H1 (cell line): ENCODE data around the gene NAGLU. TPM values are rescaled to one million over a fixed set of nuclear protein-coding genes. Genes with fewer than 3 reads are reported as not detected.

Source experiments
- CTCF ChIA-PET: fragments of 300-600 bp; sonication (Branson Sonifier 250); formaldehyde crosslinking; loops from one replicate; lab custom pipeline; 2021; ENCODE audit not compliant: partially characterized antibody; lab: Charles Lee
- POLR2A ChIA-PET: fragments of 300-600 bp; sonication (Branson Sonifier 250); formaldehyde crosslinking; loops from one replicate; lab custom pipeline; 2021; ENCODE audit warnings: inconsistent platforms; ENCODE audit not compliant: partially characterized antibody; lab: Charles Lee
- DNase-seq, 2 experiments: peaks; one replicate each; pipeline versions ENCODE4 v3.0.0 to v3.0.0-alpha.2; 2010 to 2022; ENCODE audit warnings: low spot score in 2 of 2, low read depth in 1 of 2, mixed read lengths in 1 of 2
- FAIRE-seq: peaks from 2 replicates; lab custom pipeline; 2011; peaks lifted over from hg19 to GRCh38; lab: Jason Lieb, UNC
- H2AFZ ChIP-seq: 2 replicates; pipeline ENCODE4 v1.8.1; 2012; ENCODE audit warnings: low read length, inconsistent platforms
- H2AK5ac ChIP-seq: 2 replicates; pipeline ENCODE4 v1.6.1; 2013; ENCODE audit warnings: low read depth, low read length
- H2BK120ac ChIP-seq: replicated peaks from 2 replicates; pipeline ENCODE3; 2013; ENCODE audit warnings: low read depth, low read length, inconsistent platforms
- H2BK12ac ChIP-seq: 2 replicates; pipeline ENCODE4 v1.6.1; 2013; ENCODE audit warnings: low read depth, low read length
- H2BK15ac ChIP-seq: 2 replicates; pipeline ENCODE4 v1.6.1; 2013; ENCODE audit warnings: low read length
- H2BK20ac ChIP-seq: 2 replicates; pipeline ENCODE4 v1.6.1; 2013; ENCODE audit warnings: low read length
- H2BK5ac ChIP-seq: 2 replicates; pipeline ENCODE4 v1.6.1; 2013; ENCODE audit warnings: low read depth, low read length
- H3K14ac ChIP-seq: 2 replicates; pipeline ENCODE4 v1.6.1; 2013; ENCODE audit warnings: inconsistent platforms; ENCODE audit not compliant: insufficient read length
- H3K18ac ChIP-seq: 2 replicates; pipeline ENCODE4 v1.6.1; 2013; ENCODE audit warnings: low read length; ENCODE audit errors: extremely low read depth
- H3K23ac ChIP-seq: 2 replicates; pipeline ENCODE4 v1.6.1; 2013; ENCODE audit warnings: inconsistent platforms; ENCODE audit not compliant: insufficient read length
- H3K23me2 ChIP-seq: 2 replicates; pipeline ENCODE4 v1.6.1; 2013; ENCODE audit warnings: low read depth, low read length
- H3K27ac ChIP-seq: 2 replicates; pipeline ENCODE4 v1.6.1; 2011; ENCODE audit warnings: low read depth, low read length, inconsistent platforms
- H3K27me3 ChIP-seq, 4 experiments: replicated peaks in 1 of 4; 1 replicate in 1 of 4; 2 replicates in 3 of 4; pipeline versions ENCODE4 v1.6.1 to v1.8.1; 2011 to 2013; ENCODE audit warnings: low read length in 3 of 4, mild to moderate bottlenecking in 3 of 4, inconsistent platforms in 2 of 4, mixed read lengths in 2 of 4, moderate library complexity in 1 of 4; ENCODE audit not compliant: control insufficient read depth in 3 of 4, insufficient read depth in 3 of 4; ENCODE audit errors: extremely low read depth in 1 of 4
- H3K36me3 ChIP-seq, 4 experiments: 2 replicates each; pipeline versions ENCODE4 v1.6.1 to v1.8.1; 2011 to 2013; ENCODE audit warnings: mild to moderate bottlenecking in 4 of 4, low read length in 3 of 4, moderate library complexity in 2 of 4, control low read depth in 1 of 4, inconsistent platforms in 1 of 4; ENCODE audit not compliant: insufficient read depth in 4 of 4, control insufficient read depth in 2 of 4
- H3K4ac ChIP-seq: replicated peaks from 2 replicates; pipeline ENCODE3; 2013; ENCODE audit warnings: low read length, low read depth, mixed read lengths, inconsistent platforms; ENCODE audit not compliant: insufficient read length
- H3K4me1 ChIP-seq, 4 experiments: replicated peaks in 1 of 4; 1 replicate in 1 of 4; 2 replicates in 3 of 4; pipeline versions ENCODE4 v1.6.1 to v1.8.1; 2011 to 2013; ENCODE audit warnings: low read length in 3 of 4, inconsistent platforms in 2 of 4, mixed read lengths in 1 of 4; ENCODE audit not compliant: insufficient read depth in 4 of 4, control insufficient read depth in 3 of 4
- H3K4me2 ChIP-seq, 2 experiments: 2 replicates each; pipeline versions ENCODE4 v1.6.1 to v1.8.1; 2011 to 2013; ENCODE audit warnings: low read depth in 2 of 2, low read length in 2 of 2, control low read depth in 1 of 2, inconsistent platforms in 1 of 2, mild to moderate bottlenecking in 1 of 2; ENCODE audit not compliant: insufficient read depth in 1 of 2
- H3K4me3 ChIP-seq, 4 experiments: fragments of 200-600, 300-600 bp in 1 of 4; sonication (generic), shearing (Covaris generic), sonication (Bioruptor Twin) in 1 of 4; 2 replicates each; pipeline versions ENCODE4 v1.5.1 to v1.8.1; 2011 to 2016; ENCODE audit warnings: low read length in 4 of 4, low read depth in 3 of 4, control low read depth in 2 of 4, inconsistent platforms in 2 of 4, mild to moderate bottlenecking in 2 of 4, mixed read lengths in 1 of 4, moderate library complexity in 1 of 4; ENCODE audit not compliant: insufficient read depth in 2 of 4; ENCODE audit errors: extremely low read depth in 1 of 4
- H3K56ac ChIP-seq: replicated peaks from 2 replicates; pipeline ENCODE3; 2013; ENCODE audit warnings: low read depth, mild to moderate bottlenecking, mixed read lengths, low read length, inconsistent platforms; ENCODE audit not compliant: insufficient read length
- H3K79me1 ChIP-seq: 2 replicates; pipeline ENCODE4 v1.6.1; 2013; ENCODE audit warnings: low read depth, low read length, control low read depth
- H3K79me2 ChIP-seq, 2 experiments: 2 replicates each; pipeline versions ENCODE4 v1.6.1 to v1.8.1; 2012 to 2013; ENCODE audit warnings: low read length in 2 of 2, mild to moderate bottlenecking in 2 of 2, inconsistent platforms in 1 of 2; ENCODE audit not compliant: insufficient read depth in 2 of 2, control insufficient read depth in 1 of 2
- H3K9ac ChIP-seq, 4 experiments: replicated peaks in 1 of 4; 1 replicate in 1 of 4; 2 replicates in 3 of 4; pipeline versions ENCODE4 v1.6.1 to v1.8.1; 2011 to 2013; ENCODE audit warnings: low read depth in 3 of 4, low read length in 3 of 4, control low read depth in 2 of 4, mild to moderate bottlenecking in 2 of 4, moderate library complexity in 2 of 4, inconsistent platforms in 1 of 4; ENCODE audit errors: extremely low read depth in 1 of 4
- H3K9me3 ChIP-seq, 2 experiments: 2 replicates each; pipeline versions ENCODE4 v1.6.1 to v1.8.1; 2012 to 2013; ENCODE audit warnings: mild to moderate bottlenecking in 2 of 2, moderate library complexity in 2 of 2, control low read depth in 1 of 2, inconsistent platforms in 1 of 2, low read depth in 1 of 2, low read length in 1 of 2, mixed read lengths in 1 of 2; ENCODE audit not compliant: insufficient read depth in 2 of 2
- H4K20me1 ChIP-seq, 2 experiments: replicated peaks in 1 of 2; 2 replicates each; pipeline versions ENCODE3 to v1.8.1; 2011 to 2013; ENCODE audit warnings: inconsistent platforms in 2 of 2, low read length in 2 of 2, mild to moderate bottlenecking in 1 of 2; ENCODE audit not compliant: insufficient read depth in 2 of 2, control insufficient read depth in 1 of 2
- H4K5ac ChIP-seq: 2 replicates; pipeline ENCODE4 v1.6.1; 2013; ENCODE audit warnings: low read length, low read depth, mixed read lengths, inconsistent platforms; ENCODE audit not compliant: insufficient read length
- H4K8ac ChIP-seq: 2 replicates; pipeline ENCODE4 v1.8.0; 2013; ENCODE audit warnings: mild to moderate bottlenecking, moderate library complexity, low read length, inconsistent platforms; ENCODE audit not compliant: insufficient read depth; ENCODE audit errors: extremely low read depth
- H4K91ac ChIP-seq: replicated peaks from 2 replicates; pipeline ENCODE3; 2013; ENCODE audit warnings: low read length, mixed read lengths, inconsistent platforms; ENCODE audit not compliant: insufficient read length
- CTCF ChIP-seq, 3 experiments: IDR thresholded peaks; 1 replicate in 2 of 3; 2 replicates in 1 of 3; pipeline versions ENCODE4 v1.5.1 to v1.6.1; 2011; ENCODE audit warnings: low read length in 3 of 3, mild to moderate bottlenecking in 3 of 3, inconsistent platforms in 2 of 3, low read depth in 1 of 3, moderate library complexity in 1 of 3; ENCODE audit not compliant: insufficient read depth in 1 of 3; ENCODE audit errors: control extremely low read depth in 1 of 3
- RAD21 ChIP-seq, 2 experiments: IDR thresholded peaks in 1 of 2; conservative IDR thresholded peaks in 1 of 2; 2 replicates each; pipeline ENCODE4 v1.6.1; 2011; ENCODE audit warnings: low read depth in 2 of 2, low read length in 2 of 2, improper control_type of control experiment in 1 of 2, inconsistent platforms in 1 of 2, mild to moderate bottlenecking in 1 of 2, moderate library complexity in 1 of 2
- USF2 ChIP-seq: IDR thresholded peaks from 2 replicates; pipeline ENCODE4 v1.6.1; 2011; ENCODE audit warnings: low read length, improper control_type of control experiment
- WGBS, 2 experiments: shearing (Covaris generic) in 1 of 2; methylation state at CpG; one replicate each; pipeline versions ENCODE4 v1.1.6 to v1.1.7; 2013 to 2015; ENCODE audit warnings: low lambda C conversion rate in 2 of 2, mixed read lengths in 2 of 2, inconsistent platforms in 1 of 2, low coverage in 1 of 2, missing lambda C conversion rate in 1 of 2; ENCODE audit not compliant: insufficient replicate concordance in 2 of 2, insufficient coverage in 1 of 2, insufficient read length in 1 of 2; ENCODE audit errors: extremely low coverage in 1 of 2, missing lambda C conversion rate in 1 of 2; 5-methylcytosine and 5-hydroxymethylcytosine counted together
- polyA plus RNA-seq, 7 experiments: library from polyadenylated mRNA; depleted of rRNA in 3 of 7; stranded (reverse) in 5 of 7; unstranded in 2 of 7; fragments of >200 nt in 5 of 7; fragments of 200-250 nt in 2 of 7; gene quantifications; 1 replicate in 5 of 7; 2 replicates in 1 of 7; 4 replicates in 1 of 7; pipeline versions ENCODE4 v1.2.1 to v1.2.3, GENCODE V29; 2011 to 2013; ENCODE audit warnings: missing spikeins in 2 of 7, mixed read lengths in 2 of 7
- total RNA-seq: library from RNA; stranded (reverse); fragmentation: NEBNext Ultra II Directional; extraction: Animal tissue kit (Norgen Biotek cat#: 25700); gene quantifications from 2 replicates; pipeline ENCODE4 v1.2.1, GENCODE V29; 2021

Gene NAGLU
- total and polyA plus RNA-seq, 2 of the 8 experiments (the other 6 are each of a cell fraction or from before 2014, with no cell fraction given): 21.3 to 21.6 TPM

- Histone ChIP-seq H3K4me3 (peak overlapping the region in 1 of 4 experiments; percentile 74; a peak in 1 of 8 replicates), H3K27me3 (no peaks in the 10 kb centered on the region; a peak in 1 of 7 replicates), H3K4me1 (peaks cover 0 to 12% (median 7%) of the 10 kb centered on the region in 4 experiments; a peak in 6 of 7 replicates), H2BK5ac (no peak overlapping the region), H4K20me1 (peaks cover 0 to 1% of the 10 kb centered on the region in 2 experiments), H2BK120ac (no peak overlapping the region), H3K14ac (no peak overlapping the region), H3K79me2 (no peaks in the 10 kb centered on the region; a peak in 1 of 4 replicates), H2BK12ac (0 out of 2 replicates have a peak overlapping the region, but pooled peaks have one; percentile 17), H3K23me2 (peaks cover 5% of the 10 kb centered on the region; the same call in 1 of the 2 replicates), H3K23ac (no peak overlapping the region), H2AFZ (no peak overlapping the region), H3K4ac (no peak overlapping the region), H2BK20ac (no peak overlapping the region), H3K79me1 (peaks cover 2% of the 10 kb centered on the region), H3K9ac (no peak overlapping the region), H3K36me3 (no peaks in the 10 kb centered on the region), H2BK15ac (no peak overlapping the region), H4K5ac (no peak overlapping the region), H3K56ac (no peak overlapping the region), H2AK5ac (no peak overlapping the region), H4K91ac (peak overlapping the region; percentile 30), H4K8ac (no peak overlapping the region), H3K27ac (no peak overlapping the region; the same call in 1 of the 2 replicates), H3K9me3 (no peaks in the 10 kb centered on the region), H3K4me2 (peak overlapping the region; percentile 75 to 87; a peak in 2 of 4 replicates), H3K18ac (no peak overlapping the region)
- WGBS, 2 experiments: 91% methylated on average over 38 of the region's 45 CpGs; no CpG with 5 or more reads in 1 of the 2 experiments
- no peak for TF ChIP-seq USF2
- TF ChIP-seq RAD21 (IDR thresholded peaks at IDR 0.05 in 1 of 2, conservative IDR thresholded peaks at IDR 0.05 in 1 of 2; ENCODE audit: low read depth in 2 of 2, low read length in 2 of 2): peak; percentile 2 to 26; a peak in 2 of 4 replicates
- peak; percentile 16 to 25 (median 17); a peak in 3 of 4 replicates for TF ChIP-seq CTCF (IDR thresholded peaks at IDR 0.05; ENCODE audit: control extremely low read depth in 1 of 3, insufficient read depth in 1 of 3, low read depth in 1 of 3, low read length in 3 of 3)
- CTCF ChIA-PET: interaction anchor here (0.8 to 3.1 kb wide), 5 partner anchors 12 to 126 kb away, joined by 3 to 15 read pairs (median 4); partner anchors contain the start of gene MLX
- FAIRE-seq: no peak
- POLR2A ChIA-PET: interaction anchor here (1.2 to 2.9 kb wide), 6 partner anchors 13 to 220 kb away, joined by 3 to 16 read pairs (median 7); partner anchors contain the start of genes MLX, NAGLU and VPS25
- DNase-seq: no peak
These were observed 17.2 kb downstream of the NAGLU start for GRCh38 chr17:42553161-42553818.
